ENCODE data around the gene FGF11. TPM values are rescaled to one million over a fixed set of nuclear protein-coding genes. Genes with fewer than 3 reads are reported as not detected.

FGF11 gene
- total and polyA plus RNA-seq, 2 donors from 2014 or later = 1.4 to 7.7 TPM

DNA sequence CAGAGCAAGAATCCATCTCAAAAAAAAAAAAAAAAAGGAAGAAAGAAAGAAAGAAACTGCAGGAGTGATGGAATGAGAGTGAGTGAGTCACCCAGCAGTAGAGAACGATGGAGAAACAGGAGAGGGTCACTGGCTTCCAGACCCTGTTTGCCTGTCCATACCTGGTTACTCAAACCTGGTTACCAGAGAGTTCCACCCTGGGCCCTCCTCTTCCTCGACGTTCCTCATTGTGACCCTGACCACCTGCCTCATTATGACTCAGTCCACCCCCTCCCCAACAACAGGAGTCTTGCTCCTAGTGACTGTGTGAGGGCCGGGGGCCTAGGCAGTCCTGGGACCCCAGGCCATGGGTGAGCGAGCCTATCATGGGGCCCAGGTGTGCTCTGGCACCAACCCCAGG is 10.8 kb upstream of the FGF11 start, which contains the start of gene SPEM3:
Gene SPEM3 (plus strand): TSS at position 301 of the 400 bp plus-strand sequence. CDS start 46 bp downstream, at position 347.
- Histone ChIP-seq H3K27me3 (ENCODE audit: control insufficient read depth, insufficient read depth, low read length) (no peaks in the 10 kb centered on the region), H3K4me1 (ENCODE audit: control insufficient read depth in 2 of 3, insufficient read depth in 2 of 3, low read depth in 1 of 3, low read length in 3 of 3) (no peaks in the 10 kb centered on the region), H3K4me3 (ENCODE audit: low read length in 3 of 3) (no peak within 1 kb of the TSS), H3K9ac (ENCODE audit: low read length in 3 of 3) (no peak within 1 kb of the TSS), H3K9me3 (ENCODE audit: control insufficient read depth in 2 of 3, insufficient read depth in 1 of 3, low read length in 3 of 3) (no peaks in the 10 kb centered on the region), H3K27ac (ENCODE audit: low read depth in 2 of 2, low read length in 2 of 2) (no peak within 1 kb of the TSS), H3K36me3 (ENCODE audit: control insufficient read depth in 2 of 3, insufficient read depth in 3 of 3, low read length in 3 of 3) (no peaks in the 10 kb centered on the region)
- intact Hi-C loops (cut with DNase I) = no loop called here
- TF ChIP-seq, protein P1, sequence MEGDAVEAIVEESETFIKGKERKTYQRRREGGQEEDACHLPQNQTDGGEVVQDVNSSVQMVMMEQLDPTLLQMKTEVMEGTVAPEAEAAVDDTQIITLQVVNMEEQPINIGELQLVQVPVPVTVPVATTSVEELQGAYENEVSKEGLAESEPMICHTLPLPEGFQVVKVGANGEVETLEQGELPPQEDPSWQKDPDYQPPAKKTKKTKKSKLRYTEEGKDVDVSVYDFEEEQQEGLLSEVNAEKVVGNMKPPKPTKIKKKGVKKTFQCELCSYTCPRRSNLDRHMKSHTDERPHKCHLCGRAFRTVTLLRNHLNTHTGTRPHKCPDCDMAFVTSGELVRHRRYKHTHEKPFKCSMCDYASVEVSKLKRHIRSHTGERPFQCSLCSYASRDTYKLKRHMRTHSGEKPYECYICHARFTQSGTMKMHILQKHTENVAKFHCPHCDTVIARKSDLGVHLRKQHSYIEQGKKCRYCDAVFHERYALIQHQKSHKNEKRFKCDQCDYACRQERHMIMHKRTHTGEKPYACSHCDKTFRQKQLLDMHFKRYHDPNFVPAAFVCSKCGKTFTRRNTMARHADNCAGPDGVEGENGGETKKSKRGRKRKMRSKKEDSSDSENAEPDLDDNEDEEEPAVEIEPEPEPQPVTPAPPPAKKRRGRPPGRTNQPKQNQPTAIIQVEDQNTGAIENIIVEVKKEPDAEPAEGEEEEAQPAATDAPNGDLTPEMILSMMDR (IDR thresholded peaks at IDR 0.05; ENCODE audit: borderline replicate concordance, extremely low read depth, insufficient read depth) = no peak
- FAIRE-seq (no peak), DNase-seq (no peak)

DNA sequence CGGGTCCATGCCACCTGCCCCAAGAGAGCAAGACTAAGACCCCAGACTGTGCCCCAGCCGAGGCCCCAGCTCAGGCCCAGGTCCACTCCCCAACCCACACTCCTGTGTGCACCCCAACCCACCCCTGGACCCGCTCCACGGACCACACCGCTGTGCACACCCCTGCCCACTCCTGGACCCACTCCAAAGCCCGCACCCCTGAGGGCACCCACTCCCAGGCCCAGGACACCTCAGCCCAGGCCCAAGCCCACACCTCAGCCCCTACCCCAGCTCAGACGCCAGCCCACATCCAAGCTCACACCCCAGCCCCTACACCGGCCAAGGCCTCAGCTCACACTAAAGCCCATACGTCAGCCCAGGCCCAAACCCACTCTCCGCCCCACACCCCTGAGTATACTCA is 9.6 kb upstream of the FGF11 start:
- Histone ChIP-seq H3K9ac (ENCODE audit: low read length in 3 of 3) (no peak overlapping the region), H3K27ac (ENCODE audit: low read depth in 2 of 2, low read length in 2 of 2) (no peak overlapping the region), H3K9me3 (ENCODE audit: control insufficient read depth in 2 of 3, insufficient read depth in 1 of 3, low read length in 3 of 3) (no peaks in the 10 kb centered on the region), H3K36me3 (ENCODE audit: control insufficient read depth in 2 of 3, insufficient read depth in 3 of 3, low read length in 3 of 3) (no peaks in the 10 kb centered on the region), H3K4me1 (ENCODE audit: control insufficient read depth in 2 of 3, insufficient read depth in 2 of 3, low read depth in 1 of 3, low read length in 3 of 3) (no peaks in the 10 kb centered on the region), H3K27me3 (ENCODE audit: control insufficient read depth, insufficient read depth, low read length) (no peaks in the 10 kb centered on the region), H3K4me3 (ENCODE audit: low read length in 3 of 3) (no peak overlapping the region)
- intact Hi-C loops (cut with DNase I) = no loop called here
- FAIRE-seq (no peak), DNase-seq (no peak)
- TF ChIP-seq, protein P1 (IDR thresholded peaks at IDR 0.05; ENCODE audit: borderline replicate concordance, extremely low read depth, insufficient read depth) = no peak

DNA sequence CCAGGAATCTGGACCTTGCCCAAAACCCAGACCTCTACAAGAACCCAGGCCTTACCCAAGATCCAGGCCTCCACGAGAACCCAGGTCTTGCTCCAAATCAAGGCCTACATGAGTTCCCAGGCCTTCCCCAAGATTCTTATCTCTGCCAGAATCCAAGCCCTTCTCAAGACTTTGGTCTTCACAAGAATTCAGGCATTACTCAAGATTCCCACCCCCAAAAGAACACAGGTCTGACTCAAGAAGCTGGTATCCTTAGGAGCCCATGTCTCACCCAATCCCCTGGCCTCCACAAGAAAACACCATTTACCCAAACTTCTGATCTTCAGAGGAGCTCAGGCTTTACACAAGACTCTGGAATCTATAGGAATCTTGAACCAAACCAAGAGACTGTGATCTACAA is 8.1 kb upstream of the FGF11 start:
- H3K4me3 ChIP-seq (ENCODE audit: low read length in 3 of 3) = no peak overlapping the region
- TF ChIP-seq, protein P1 (IDR thresholded peaks at IDR 0.05; ENCODE audit: borderline replicate concordance, extremely low read depth, insufficient read depth) = no peak
- no peaks in the 10 kb centered on the region for H3K9me3 ChIP-seq (ENCODE audit: control insufficient read depth in 2 of 3, insufficient read depth in 1 of 3, low read length in 3 of 3)
- no peaks in the 10 kb centered on the region for H3K36me3 ChIP-seq (ENCODE audit: control insufficient read depth in 2 of 3, insufficient read depth in 3 of 3, low read length in 3 of 3)
- intact Hi-C loops (cut with DNase I) = no loop called here
- H3K27ac ChIP-seq (ENCODE audit: low read depth in 2 of 2, low read length in 2 of 2) = no peak overlapping the region
- DNase-seq = no peak
- H3K9ac ChIP-seq (ENCODE audit: low read length in 3 of 3) = no peak overlapping the region
- H3K27me3 ChIP-seq (ENCODE audit: control insufficient read depth, insufficient read depth, low read length) = no peaks in the 10 kb centered on the region
- H3K4me1 ChIP-seq (ENCODE audit: control insufficient read depth in 2 of 3, insufficient read depth in 2 of 3, low read depth in 1 of 3, low read length in 3 of 3) = peaks cover 0 to 5% (median 0%) of the 10 kb centered on the region in 3 donors
- FAIRE-seq = no peak

DNA sequence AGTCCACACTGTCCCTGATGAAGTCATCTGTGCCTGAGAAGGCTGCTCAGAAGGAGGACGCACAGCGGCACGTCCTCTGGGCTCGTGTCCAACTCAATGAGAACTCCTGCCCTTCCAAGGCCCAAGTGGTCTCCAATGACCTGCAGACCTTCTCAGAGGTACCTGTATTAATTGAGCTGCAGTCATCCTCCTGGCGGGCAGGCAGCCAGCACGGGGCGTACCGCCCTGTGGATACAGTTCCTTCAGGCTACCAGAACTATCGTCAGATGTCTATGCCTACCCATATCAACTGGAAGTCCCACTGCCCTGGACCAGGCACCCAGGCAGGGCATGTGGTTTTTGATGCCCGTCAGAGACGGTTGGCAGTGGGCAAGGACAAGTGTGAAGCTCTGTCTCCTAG is 7.0 kb upstream of the FGF11 start:
- peaks cover 0 to 11% (median 0%) of the 10 kb centered on the region in 3 donors for H3K4me1 ChIP-seq (ENCODE audit: control insufficient read depth in 2 of 3, insufficient read depth in 2 of 3, low read depth in 1 of 3, low read length in 3 of 3)
- no peaks in the 10 kb centered on the region for H3K36me3 ChIP-seq (ENCODE audit: control insufficient read depth in 2 of 3, insufficient read depth in 3 of 3, low read length in 3 of 3)
- H3K9ac ChIP-seq (ENCODE audit: low read length in 3 of 3) = no peak overlapping the region
- intact Hi-C loops (cut with DNase I) = no loop called here
- H3K27me3 ChIP-seq (ENCODE audit: control insufficient read depth, insufficient read depth, low read length) = no peaks in the 10 kb centered on the region
- no peak overlapping the region for H3K4me3 ChIP-seq (ENCODE audit: low read length in 3 of 3)
- TF ChIP-seq, protein P1 (IDR thresholded peaks at IDR 0.05; ENCODE audit: borderline replicate concordance, extremely low read depth, insufficient read depth) = no peak
- H3K27ac ChIP-seq (ENCODE audit: low read depth in 2 of 2, low read length in 2 of 2) = no peak overlapping the region
- no peaks in the 10 kb centered on the region for H3K9me3 ChIP-seq (ENCODE audit: control insufficient read depth in 2 of 3, insufficient read depth in 1 of 3, low read length in 3 of 3)
- no peak for FAIRE-seq
- DNase-seq = no peak

Measured in kidney (tissue), 14 donors.